GM19099 (cell line): ENCODE measurements around the gene CLEC10A.

Source experiments
- POLR2A ChIP-seq: IDR thresholded peaks from 3 replicates; pipeline ENCODE4 v1.6.1; 2011; ENCODE audit warnings: low read depth; ENCODE audit not compliant: insufficient read length; ENCODE audit errors: extremely low read depth

The CLEC10A gene

GRCh38 chr17:7027335-7027734 lies 52.7 kb downstream of the CLEC10A start:
- no peak for TF ChIP-seq POLR2A

- no peak for TF ChIP-seq POLR2A
These were observed 53.5 kb downstream of the CLEC10A start for GRCh38 chr17:7026471-7027115.

GRCh38 chr17:7025245-7025644 lies 54.8 kb downstream of the CLEC10A start:
- no peak for TF ChIP-seq POLR2A
